Neuron (in vitro differentiated cells): ENCODE results near the gene TMEM204.

ENCODE experiments used
- H2AFZ ChIP-seq: one replicate; pipeline ENCODE4 v1.6.1; 2013; ENCODE audit warnings: low read depth, mild to moderate bottlenecking, inconsistent platforms, low read length, moderate library complexity
- H3K27me3 ChIP-seq: one replicate; pipeline ENCODE4 v1.6.1; 2013; ENCODE audit warnings: low read length; ENCODE audit not compliant: insufficient read depth
- H3K36me3 ChIP-seq: one replicate; pipeline ENCODE4 v1.6.1; 2013; ENCODE audit warnings: low read length; ENCODE audit not compliant: insufficient read depth
- H3K4me1 ChIP-seq: one replicate; pipeline ENCODE4 v1.6.1; 2013; ENCODE audit warnings: low read length; ENCODE audit not compliant: insufficient read depth
- H3K4me3 ChIP-seq: 2 replicates; pipeline ENCODE4 v1.5.1; 2013; ENCODE audit warnings: mild to moderate bottlenecking, low read length, moderate library complexity
- H3K9me3 ChIP-seq: one replicate; pipeline ENCODE4 v1.6.1; 2013; ENCODE audit warnings: low read length

TMEM204 gene

DNA sequence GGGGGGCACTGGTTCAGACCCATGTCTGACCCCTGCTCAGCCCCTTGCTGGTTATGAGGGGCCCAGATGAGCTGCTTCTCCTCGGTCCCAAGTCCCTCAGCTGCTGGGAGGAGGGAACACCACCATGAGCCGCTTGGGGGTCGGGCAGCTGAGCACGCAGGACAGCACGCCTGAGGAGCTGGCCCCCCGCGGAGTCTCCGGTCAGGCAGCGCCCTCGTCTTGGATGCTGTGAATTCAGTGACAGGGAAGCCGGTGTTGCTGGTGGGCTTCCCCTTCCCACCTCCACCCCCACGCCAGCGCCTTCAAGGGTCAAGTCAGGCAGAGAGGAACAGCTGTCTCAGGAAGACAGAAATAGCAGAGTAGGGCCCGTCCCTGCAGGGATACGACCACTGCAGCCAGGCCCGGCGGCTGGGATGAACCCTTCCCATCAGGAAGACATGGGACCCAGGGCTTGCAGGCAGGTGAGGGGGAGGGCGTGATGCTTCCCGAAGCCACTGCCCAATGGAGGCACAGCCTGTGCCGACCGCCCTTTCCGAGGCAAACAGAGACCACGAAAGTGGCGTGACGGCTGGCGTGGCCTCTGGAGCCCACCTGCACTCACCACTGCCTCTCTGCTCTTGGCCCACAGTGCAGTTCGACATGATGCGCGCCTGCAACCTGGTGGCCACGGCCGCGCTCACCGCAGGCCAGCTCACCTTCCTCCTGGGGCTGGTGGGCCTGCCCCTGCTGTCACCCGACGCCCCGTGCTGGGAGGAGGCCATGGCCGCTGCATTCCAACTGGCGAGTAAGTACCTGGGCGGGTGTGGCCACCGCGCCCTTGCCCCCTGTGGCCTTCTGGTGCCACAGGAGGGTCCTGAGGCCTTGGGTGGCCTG is 8.1 kb downstream of the TMEM204 start:
- H3K4me1 ChIP-seq: no peaks in the 10 kb centered on the region
- H3K4me3 ChIP-seq: no peak overlapping the region
- no peaks in the 10 kb centered on the region for H3K9me3 ChIP-seq
- H2AFZ ChIP-seq: no peak overlapping the region
- peaks cover 3% of the 10 kb centered on the region for H3K36me3 ChIP-seq
- no peaks in the 10 kb centered on the region for H3K27me3 ChIP-seq

DNA sequence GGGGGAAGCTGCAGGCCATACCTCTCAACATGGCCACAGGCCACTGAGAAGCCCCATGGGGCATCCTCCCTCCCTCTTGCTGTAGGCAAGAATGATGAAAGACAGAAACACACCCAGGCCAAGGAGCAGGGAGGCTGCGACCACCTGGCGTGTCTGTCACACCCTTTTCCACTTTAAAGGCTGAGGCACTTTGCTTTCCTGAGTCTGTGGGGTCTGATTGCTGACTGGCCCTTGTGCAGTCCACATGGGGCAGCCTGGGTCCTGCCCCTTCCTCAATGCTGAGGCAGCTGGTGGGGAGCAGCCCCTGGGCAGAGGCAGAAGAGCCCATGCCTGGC is 8.7 kb downstream of the TMEM204 start:
- Histone ChIP-seq H3K36me3 (peaks cover 7% of the 10 kb centered on the region), H3K4me1 (no peaks in the 10 kb centered on the region), H3K9me3 (no peaks in the 10 kb centered on the region), H3K27me3 (no peaks in the 10 kb centered on the region), H2AFZ (no peak overlapping the region), H3K4me3 (no peak overlapping the region)

DNA sequence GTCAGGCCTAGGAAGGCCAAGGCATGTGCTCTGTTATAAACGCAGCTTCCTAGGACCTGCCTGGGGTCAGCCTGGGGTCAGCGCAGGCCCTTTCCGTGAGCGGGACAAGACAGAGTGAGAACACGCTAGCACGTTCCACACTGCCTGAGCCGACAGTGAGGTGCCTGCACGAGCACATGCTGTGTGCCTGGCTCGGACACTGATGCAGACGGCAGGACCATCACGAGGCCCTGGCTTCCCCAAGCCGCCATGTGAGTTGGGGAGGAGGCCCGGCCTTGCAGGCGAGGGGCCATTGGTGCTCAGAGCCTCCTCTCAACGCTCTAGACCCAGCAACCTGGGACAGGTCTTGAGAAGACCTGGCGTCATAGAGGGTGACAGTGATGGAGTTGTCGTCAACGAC is 9.1 kb downstream of the TMEM204 start:
- H3K9me3 ChIP-seq: no peaks in the 10 kb centered on the region
- no peaks in the 10 kb centered on the region for H3K27me3 ChIP-seq
- no peak overlapping the region for H3K4me3 ChIP-seq
- no peak overlapping the region for H2AFZ ChIP-seq
- H3K36me3 ChIP-seq: peaks cover 8% of the 10 kb centered on the region
- no peaks in the 10 kb centered on the region for H3K4me1 ChIP-seq

DNA sequence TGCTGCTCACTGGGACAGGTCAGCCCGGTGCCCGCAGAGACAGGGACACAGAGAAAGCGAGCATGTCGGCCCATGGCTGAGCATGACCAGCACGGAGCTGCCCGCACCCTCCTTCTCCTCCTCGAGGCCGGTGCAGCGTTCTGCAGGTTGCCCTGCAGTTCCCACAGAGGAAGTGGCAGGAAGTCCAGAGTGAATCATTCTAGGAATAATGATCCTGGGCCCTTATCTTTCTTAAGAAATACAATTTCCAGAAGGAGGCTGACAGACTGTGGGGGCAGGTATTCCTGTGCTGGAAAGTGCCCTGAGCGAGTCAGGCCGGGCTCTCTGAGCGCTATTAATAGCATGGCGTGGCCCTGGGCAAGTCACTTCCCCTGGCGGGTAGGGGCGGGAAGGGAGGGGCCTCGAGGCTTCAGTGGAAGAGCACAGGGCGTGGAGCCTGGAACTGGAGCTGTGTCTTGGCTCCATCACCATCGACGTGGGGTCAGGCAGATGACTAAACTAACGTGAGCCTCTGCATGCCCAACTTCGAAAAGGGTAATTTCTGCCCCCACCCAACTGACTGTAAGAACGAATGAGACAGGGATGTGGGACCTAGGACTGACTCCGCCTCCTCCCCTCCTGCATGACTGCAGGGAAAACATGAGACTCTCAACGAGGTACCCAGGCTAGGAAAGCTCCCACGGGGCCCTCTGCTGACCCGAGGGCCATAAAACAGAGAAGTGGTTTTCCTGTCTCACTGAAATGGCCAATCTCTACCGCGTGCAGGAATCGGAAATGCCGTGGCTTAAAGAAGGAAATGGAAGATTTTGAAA is 9.8 kb downstream of the TMEM204 start:
- no peaks in the 10 kb centered on the region for H3K4me1 ChIP-seq
- peaks cover 8% of the 10 kb centered on the region for H3K36me3 ChIP-seq
- no peaks in the 10 kb centered on the region for H3K27me3 ChIP-seq
- H2AFZ ChIP-seq: no peak overlapping the region
- H3K9me3 ChIP-seq: no peaks in the 10 kb centered on the region
- H3K4me3 ChIP-seq: no peak overlapping the region

DNA sequence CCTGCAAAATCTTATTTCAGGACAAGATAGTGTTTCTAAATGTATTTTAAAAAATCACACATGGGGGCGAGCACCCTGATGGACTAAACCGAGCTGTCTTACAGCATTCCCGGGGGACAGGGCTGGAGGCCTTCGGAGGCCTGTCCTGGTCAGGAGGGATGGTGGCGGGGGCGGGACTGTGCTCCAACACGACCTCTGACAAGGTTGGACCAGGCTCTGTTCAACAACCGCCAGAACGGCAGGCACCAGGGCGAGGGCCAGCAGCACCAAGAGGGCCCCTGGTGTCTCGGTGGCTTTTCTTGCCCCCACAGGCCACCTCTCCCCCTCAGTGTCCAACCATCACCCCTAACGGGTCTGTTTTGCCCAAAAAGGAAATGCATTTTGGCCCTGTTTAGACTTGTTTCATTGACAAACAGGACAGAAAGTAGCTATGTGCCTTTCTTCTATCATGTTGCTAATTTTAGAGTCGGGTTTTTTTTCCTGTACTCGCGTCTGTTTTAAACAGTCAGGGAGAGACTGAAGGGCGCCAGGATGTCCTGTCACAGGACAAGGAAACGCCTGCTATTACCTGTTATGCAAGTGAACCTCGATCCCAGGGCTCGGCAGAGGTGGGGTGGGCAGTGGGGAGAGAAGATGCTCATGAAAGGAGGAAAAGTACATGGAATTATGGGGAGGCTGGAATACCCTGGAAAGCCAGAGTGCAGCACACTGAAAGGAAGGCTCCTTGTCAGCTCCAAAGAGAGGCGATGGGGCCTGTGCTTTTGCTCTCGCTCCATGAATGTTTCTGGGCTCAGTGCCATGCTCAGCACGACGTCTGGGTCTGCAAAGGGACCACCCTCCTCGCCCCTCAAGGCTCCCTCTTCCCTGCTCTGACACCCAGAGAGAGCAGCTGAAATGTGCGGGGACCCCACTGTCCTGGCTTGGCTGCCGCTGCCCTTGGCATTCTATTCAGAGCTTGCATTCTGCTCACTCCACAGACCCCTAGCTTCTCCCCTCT is 11.9 kb downstream of the TMEM204 start:
- Histone ChIP-seq H3K27me3 (no peaks in the 10 kb centered on the region), H2AFZ (no peak overlapping the region), H3K36me3 (peaks cover 5% of the 10 kb centered on the region), H3K4me3 (no peak overlapping the region), H3K4me1 (no peaks in the 10 kb centered on the region), H3K9me3 (no peaks in the 10 kb centered on the region)

DNA sequence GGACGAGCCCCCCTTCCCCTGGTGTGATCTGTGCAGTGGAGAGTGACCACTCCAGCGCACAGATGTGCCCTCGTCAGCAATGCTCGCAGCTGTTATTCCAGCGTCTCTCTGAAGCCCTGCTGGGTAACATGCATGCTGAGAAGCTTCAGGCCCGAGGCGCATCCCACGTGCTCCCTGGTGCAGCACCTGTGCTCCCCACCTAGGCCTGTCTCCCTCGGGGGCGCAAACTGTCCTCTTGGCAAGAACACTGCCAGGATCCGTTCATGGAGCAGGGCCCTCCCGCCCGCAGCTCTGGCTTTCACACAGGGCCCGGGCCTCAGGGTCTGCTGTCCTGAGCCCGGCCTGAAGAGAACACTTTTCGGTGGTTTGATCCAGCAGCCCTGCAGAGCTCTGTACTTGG is 13.0 kb downstream of the TMEM204 start:
- H2AFZ ChIP-seq: no peak overlapping the region
- H3K27me3 ChIP-seq: no peaks in the 10 kb centered on the region
- no peak overlapping the region for H3K4me3 ChIP-seq
- peaks cover 9% of the 10 kb centered on the region for H3K36me3 ChIP-seq
- H3K4me1 ChIP-seq: no peaks in the 10 kb centered on the region
- H3K9me3 ChIP-seq: no peaks in the 10 kb centered on the region

DNA sequence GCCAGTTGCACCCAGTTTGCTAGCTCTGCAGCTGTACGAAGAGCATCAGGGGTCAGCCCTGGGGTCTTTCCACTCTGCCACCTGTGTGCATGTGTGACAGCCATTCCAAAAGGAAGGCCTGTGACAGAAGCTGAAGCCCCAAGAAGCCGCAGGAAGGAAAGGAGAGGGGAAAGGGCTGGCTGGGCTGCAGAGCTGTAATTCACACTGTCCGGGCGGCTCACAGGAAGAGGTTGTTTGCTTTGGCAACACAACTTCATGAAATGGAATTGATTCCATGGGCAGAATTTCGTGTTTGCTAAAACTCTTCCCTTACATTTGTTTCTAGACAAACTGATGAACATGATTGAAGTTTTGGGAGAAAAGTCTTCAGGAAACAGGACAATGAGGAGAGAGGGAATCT is 14.8 kb downstream of the TMEM204 start:
- Histone ChIP-seq H3K36me3 (peaks cover 17% of the 10 kb centered on the region), H3K4me1 (no peaks in the 10 kb centered on the region)

DNA sequence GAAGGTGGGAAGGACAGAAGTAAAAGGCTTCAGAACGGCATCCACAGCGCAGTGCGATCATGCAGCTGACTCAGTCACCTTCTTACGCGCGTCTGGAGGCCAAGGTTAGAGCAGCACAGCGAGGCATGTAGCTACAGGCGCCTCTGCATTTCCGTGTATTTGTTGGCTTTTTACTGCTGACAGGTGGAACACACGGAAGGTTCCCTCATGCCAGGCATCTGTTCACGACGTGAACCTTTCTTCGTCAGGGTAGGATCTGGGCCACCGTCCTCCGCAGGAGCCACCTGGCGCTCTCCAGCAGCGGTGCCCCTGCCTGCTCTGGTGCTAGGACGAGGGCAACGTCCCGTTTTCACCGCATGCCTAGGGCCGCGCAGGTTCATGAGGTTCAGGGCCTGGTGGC is 15.3 kb downstream of the TMEM204 start:
- Histone ChIP-seq H3K9me3 (no peaks in the 10 kb centered on the region), H2AFZ (no peak overlapping the region), H3K36me3 (peaks cover 22% of the 10 kb centered on the region), H3K4me1 (no peaks in the 10 kb centered on the region), H3K4me3 (no peak overlapping the region), H3K27me3 (no peaks in the 10 kb centered on the region)

More for the DNA sequence above, 14.8 kb downstream of the TMEM204 start:
- Histone ChIP-seq H3K9me3 (no peaks in the 10 kb centered on the region), H2AFZ (no peak overlapping the region), H3K27me3 (no peaks in the 10 kb centered on the region), H3K4me3 (no peak overlapping the region)

DNA sequence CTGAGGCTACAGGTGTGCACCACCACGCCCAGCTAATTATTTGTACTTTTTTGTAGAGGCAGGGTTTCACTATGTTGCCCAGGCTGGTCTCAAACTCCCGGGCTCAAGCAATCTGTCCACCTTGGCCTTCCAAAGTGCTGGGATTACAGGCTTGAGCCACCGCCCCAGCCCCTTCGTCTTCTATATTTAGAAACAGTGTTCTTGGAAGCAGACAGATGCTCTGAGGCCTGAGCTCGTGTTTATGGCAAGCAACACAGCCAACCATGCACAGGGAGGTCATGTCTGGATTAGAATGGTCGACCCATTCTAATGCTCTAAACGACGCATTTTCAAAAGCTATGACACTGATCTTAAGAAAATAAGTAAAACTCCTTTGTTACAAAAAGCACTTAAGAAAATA is 16.6 kb downstream of the TMEM204 start:
- H2AFZ ChIP-seq: no peak overlapping the region
- H3K4me3 ChIP-seq: no peak overlapping the region
- no peaks in the 10 kb centered on the region for H3K4me1 ChIP-seq
- no peaks in the 10 kb centered on the region for H3K27me3 ChIP-seq
- H3K9me3 ChIP-seq: no peaks in the 10 kb centered on the region
- H3K36me3 ChIP-seq: peaks cover 34% of the 10 kb centered on the region

DNA sequence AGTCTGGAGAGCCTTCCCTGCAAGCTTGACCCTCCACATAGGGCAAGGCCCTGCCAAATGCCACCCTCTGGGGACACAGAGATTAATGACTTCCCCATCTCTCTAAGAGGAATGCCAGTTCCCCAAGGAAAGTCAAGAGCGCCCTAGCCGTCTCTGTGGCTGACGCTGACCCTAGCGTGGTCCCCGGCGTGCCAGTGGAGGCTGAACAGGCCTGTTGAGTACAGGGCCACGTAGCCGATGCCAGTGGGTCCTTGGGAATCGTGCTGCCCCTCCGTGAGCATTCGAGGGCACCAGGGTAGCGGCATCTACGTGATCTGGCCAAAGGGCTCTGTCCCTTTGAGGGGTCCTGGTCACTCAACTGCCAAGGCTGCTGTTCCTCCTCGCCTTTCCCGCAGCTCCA is 17.2 kb downstream of the TMEM204 start:
- H3K27me3 ChIP-seq: no peaks in the 10 kb centered on the region
- H3K36me3 ChIP-seq: peaks cover 38% of the 10 kb centered on the region
- no peak overlapping the region for H3K4me3 ChIP-seq
- no peak overlapping the region for H2AFZ ChIP-seq
- no peaks in the 10 kb centered on the region for H3K9me3 ChIP-seq
- H3K4me1 ChIP-seq: no peaks in the 10 kb centered on the region

DNA sequence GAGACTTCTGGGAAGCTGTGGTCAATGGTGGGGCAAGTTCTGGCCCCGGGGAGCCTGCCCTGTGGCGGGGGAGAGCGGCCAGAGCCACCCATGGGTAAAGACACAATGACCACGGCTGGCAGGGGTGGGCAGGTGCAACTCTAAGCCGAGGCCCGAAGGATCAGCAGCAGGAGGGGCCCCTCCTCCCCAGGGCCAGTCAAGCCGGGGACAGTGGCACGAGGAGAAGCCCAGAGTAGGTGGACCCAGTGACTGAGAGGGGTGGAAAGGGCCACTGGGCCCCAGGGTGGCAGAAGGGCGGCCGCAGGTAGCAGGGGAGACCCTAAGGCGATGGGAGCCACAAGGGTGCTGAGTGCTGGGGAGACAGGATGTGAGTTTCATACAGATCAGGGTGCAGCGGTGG is 17.7 kb downstream of the TMEM204 start:
- Histone ChIP-seq H3K9me3 (no peaks in the 10 kb centered on the region), H3K27me3 (no peaks in the 10 kb centered on the region), H2AFZ (no peak overlapping the region), H3K4me3 (no peak overlapping the region), H3K36me3 (peaks cover 38% of the 10 kb centered on the region), H3K4me1 (no peaks in the 10 kb centered on the region)

DNA sequence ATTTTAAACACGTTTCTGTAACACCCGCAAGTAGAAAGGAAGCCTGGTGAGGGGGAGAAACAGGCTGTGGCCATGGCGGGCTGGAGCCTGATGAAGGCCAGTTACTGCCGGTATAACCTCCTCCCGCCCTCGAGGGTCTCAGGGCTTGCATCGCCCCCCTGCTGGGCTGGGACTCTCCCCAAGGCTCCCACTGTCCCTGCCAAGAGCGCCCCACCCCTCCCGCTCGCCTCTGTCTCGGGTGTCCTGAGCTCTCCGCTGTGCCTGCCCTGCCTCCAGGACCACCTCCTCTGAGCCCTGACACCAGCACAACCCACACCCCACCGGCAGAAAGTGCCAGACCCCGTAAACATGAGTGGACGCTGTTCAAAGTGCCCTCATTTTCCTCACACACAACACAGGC is 18.7 kb downstream of the TMEM204 start:
- Histone ChIP-seq H3K36me3 (peaks cover 38% of the 10 kb centered on the region), H2AFZ (no peak overlapping the region), H3K4me3 (no peak overlapping the region), H3K27me3 (no peaks in the 10 kb centered on the region), H3K4me1 (no peaks in the 10 kb centered on the region), H3K9me3 (no peaks in the 10 kb centered on the region)
